ENCODE data around the gene NR6A1. TPM values are rescaled to one million over a fixed set of nuclear protein-coding genes. Genes with fewer than 3 reads are reported as not detected.

NR6A1 gene
- total and polyA plus RNA-seq, 2 of the 13 experiments (the other 11 are each of a cell fraction or from before 2014, with no cell fraction given): 28.1 to 31.5 TPM

GRCh38 chr9:124595743-124596142 lies 175.4 kb downstream of the NR6A1 start (continued):
- TF ChIP-seq NR2F2 (IDR thresholded peaks at IDR 0.05; ENCODE audit: borderline replicate concordance, low read depth): peak; percentile 69; the same call in 1 of the 2 replicates
- TF ChIP-seq ZNF609 (CRISPR knock-in tag; IDR thresholded peaks at IDR 0.05; ENCODE audit: borderline replicate concordance): no peak
- TF ChIP-seq MAFF (IDR thresholded peaks at IDR 0.05; ENCODE audit: low read depth, low read length): no peak
- peak; percentile 42; the same call in 1 of the 2 replicates for TF ChIP-seq ZMYM2 (CRISPR knock-in tag; IDR thresholded peaks at IDR 0.05)
- no peak for TF ChIP-seq TAF15 (IDR thresholded peaks at IDR 0.05; ENCODE audit: low read depth, low read length, poor library complexity, severe bottlenecking)
- no peak for TF ChIP-seq ZFY (CRISPR knock-in tag; IDR thresholded peaks at IDR 0.05)
- no peak for TF ChIP-seq NR1H2 (CRISPR knock-in tag; IDR thresholded peaks at IDR 0.05; ENCODE audit: borderline replicate concordance, low read depth)
- TF ChIP-seq ZNF567 (CRISPR knock-in tag; IDR thresholded peaks at IDR 0.05; ENCODE audit: borderline replicate concordance): no peak
- no peak for TF ChIP-seq ARNT (IDR thresholded peaks at IDR 0.05)
- peak; percentile 79 for TF ChIP-seq HNF4A (CRISPR knock-in tag; IDR thresholded peaks at IDR 0.05)
- no peak for TF ChIP-seq PAF1 (CRISPR knock-in tag; IDR thresholded peaks at IDR 0.05)
- TF ChIP-seq GPBP1L1 (CRISPR knock-in tag; IDR thresholded peaks at IDR 0.05): no peak
- 0 out of 2 replicates have a peak, but pooled peaks have one; percentile 32 for TF ChIP-seq ZBTB20 (CRISPR knock-in tag; IDR thresholded peaks at IDR 0.05; ENCODE audit: borderline replicate concordance, low read depth)
- peak; percentile 60; the same call in 1 of the 2 replicates for TF ChIP-seq AHDC1 (CRISPR knock-in tag; IDR thresholded peaks at IDR 0.05; ENCODE audit: borderline replicate concordance)
- TF ChIP-seq TBX2 (CRISPR knock-in tag; IDR thresholded peaks at IDR 0.05; ENCODE audit: borderline replicate concordance): peak; percentile 34; the same call in 1 of the 2 replicates
- TF ChIP-seq RARG (CRISPR knock-in tag; IDR thresholded peaks at IDR 0.05; ENCODE audit: low read depth): no peak
- 0 out of 2 replicates have a peak, but pooled peaks have one; percentile 48 for TF ChIP-seq HNF1B (CRISPR knock-in tag; IDR thresholded peaks at IDR 0.05)
